Measurements from ENCODE around the gene LRRC71.

GRCh38 chr1:156929596-156930238 is 9.3 kb downstream of the LRRC71 start:
- TF ChIP-seq CTCF (IDR thresholded peaks at IDR 0.05) (no peak), POLR2A (IDR thresholded peaks at IDR 0.05) (no peak)

Measured in lower leg skin (tissue), 3 donors.